CD1c-positive myeloid dendritic cell (primary cell): ENCODE data around the gene GLP1R.
A peak's percentile ranks its signal among the peaks of the same experiment; 100 is the strongest.

Experiments used
- DNase-seq: peaks from one replicate; pipeline ENCODE4 v3.0.0-alpha.2; 2016; ENCODE audit errors: extremely low spot score

Gene GLP1R

DNA sequence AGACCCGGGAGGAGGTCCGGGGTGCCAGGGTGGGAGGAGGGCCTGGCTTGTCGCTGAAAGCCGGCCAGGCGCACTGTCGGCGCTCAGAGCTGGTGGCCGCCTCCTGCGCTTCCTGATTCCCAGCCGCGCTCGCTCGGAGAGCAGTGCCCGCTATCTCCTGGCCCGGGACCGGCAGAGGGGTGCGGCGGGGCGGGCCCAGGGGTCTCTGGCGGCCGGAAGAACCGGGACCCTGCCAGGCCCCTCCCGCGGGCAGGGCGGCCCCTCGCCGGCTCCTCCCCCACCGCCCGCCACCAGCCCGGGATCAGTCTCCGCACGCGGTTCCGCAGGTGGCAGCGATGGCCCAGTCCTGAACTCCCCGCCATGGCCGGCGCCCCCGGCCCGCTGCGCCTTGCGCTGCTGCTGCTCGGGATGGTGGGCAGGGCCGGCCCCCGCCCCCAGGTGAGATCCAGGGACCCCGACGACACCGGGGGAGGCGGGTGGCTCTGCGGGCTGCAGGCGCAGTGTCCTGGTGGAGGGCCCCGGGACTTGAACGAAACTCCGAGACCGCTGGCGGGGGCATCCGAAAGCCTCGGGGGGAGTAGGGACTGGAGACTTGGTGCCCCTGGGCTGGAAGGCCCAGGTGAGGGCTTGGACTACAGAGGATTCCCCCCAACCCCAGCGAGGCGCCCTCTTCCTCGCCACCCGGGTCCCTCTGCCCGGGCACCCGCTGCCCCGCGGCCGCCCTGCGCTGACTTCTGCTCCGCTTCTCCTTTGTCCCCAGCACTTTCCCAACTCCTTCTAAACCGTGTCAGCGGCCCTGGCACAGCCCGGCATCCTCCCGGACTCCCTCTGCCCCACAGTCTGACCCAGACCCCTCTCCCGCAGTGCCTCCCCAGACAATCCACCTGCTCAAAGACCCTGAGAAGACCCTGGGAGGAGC lies at the start of gene GLP1R:
GLP1R (plus strand) TSS at position 301 of the 919 bp plus-strand sequence; CDS start at position 361, 60 bp downstream.
- DNase-seq = no peak

- no peak for DNase-seq
These were observed 45.5 kb upstream of the GLP1R start for GRCh38 chr6:39003072-39003471.

DNA sequence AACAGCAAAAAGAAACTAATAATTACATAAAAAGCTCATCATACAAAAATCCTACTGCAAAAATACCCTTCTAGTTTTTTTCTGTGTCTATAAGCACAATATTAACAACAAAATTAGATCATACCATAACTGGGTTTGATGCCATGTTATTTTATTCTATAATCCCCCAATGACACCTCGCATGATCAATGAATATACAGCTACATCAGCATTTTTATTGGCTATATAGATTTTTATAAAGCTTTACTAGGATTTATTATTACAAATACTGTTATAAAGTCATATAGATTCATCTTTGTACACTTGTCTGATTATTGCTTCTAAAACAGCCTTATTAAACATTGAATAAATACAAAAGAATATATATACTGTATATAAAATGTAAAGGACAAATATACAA lies 45.1 kb upstream of the GLP1R start:
- no peak for DNase-seq

GRCh38 chr6:39004801-39005200 lies 43.8 kb upstream of the GLP1R start:
- DNase-seq = no peak

DNA sequence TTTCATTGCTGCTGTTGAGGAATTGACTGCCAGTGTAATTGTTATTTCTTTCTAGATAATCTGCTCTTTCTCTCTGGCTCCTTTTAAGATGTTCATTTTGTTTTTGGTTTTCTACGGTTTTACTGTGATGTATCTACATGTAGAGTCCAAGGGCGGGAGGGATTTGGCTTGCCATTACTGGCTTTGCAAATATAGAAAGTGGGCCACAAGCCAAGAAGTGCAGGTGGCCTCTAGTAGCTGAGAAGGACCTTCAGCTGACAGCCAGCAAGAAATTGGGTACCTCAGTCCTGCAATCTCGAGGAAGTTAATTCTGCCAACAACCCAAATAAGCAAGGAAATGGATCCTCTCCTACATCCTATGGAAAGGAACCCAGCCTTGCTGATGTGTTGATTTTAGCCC lies 42.8 kb upstream of the GLP1R start:
- DNase-seq = no peak

DNA sequence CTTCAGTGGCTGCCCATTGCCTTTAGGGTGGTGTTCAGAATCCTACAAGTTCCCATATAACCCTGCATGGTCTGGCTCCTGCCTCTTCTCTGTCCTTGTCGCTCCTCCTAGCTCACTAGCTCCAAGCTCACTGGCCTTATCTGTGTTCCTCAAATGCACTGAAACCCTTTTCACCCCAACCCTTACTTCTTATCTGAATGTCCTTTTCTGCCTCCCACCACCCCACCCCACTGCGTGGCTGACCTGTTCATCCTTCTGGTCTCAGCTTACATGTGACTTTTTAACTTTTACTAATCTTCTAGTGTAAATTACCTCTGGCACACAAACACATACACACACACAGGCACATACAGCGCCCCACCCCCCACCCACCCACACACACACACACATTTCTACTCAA lies 41.0 kb upstream of the GLP1R start:
- no peak for DNase-seq

- no peak for DNase-seq
These were observed 39.8 kb upstream of the GLP1R start for GRCh38 chr6:39008737-39009136.

DNA sequence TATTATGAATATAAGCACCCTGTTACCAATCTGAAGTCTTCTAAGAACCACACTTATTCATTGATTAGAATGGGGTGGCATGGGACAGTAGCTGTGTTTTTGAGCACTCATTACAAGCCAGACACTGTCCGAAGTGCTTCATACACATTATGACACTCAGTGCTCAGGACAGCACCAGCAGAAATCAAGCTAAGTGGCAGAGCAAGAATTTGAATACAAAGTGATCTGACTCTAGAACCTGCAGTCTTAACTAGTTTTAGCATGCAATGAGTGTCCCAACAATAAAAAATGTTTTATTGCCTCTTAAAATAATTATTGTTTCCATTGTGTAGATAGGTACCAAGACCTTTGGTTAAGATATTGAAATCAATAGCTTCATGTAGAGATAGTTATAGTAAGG lies 39.1 kb upstream of the GLP1R start:
- DNase-seq = no peak

DNA sequence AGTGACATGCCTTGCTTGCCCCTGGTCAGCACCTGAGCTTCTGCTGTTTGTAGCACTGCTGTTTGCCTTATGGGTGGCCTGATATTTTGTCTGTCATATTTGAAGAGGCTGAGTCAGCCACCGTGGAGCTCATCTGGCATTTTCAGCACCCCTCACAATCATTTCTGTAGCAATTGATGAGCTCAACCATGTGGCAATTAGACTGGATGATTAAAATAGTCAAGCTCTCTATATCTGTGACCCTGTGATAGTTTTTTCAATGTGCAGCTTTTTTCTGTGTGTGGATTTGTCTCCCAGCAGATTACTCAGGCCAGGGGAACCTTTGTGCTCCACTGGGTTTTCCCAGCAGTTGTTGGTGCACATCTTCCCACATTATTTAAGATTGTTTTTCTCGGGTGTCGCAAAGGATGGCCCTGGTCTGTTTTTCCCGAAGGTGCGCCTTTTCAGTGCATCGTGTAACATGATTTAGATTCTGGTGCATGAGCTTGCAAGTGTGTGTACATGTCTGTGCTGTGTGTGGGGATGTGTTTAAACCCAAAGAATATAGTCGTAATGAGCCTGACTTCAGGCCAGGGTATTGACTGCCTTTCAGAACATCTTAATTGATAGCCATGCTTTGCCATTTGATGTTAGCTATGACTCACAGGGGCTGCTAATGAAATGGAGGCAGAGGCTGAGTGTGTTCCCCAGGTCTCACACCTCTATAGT lies 31.6 kb upstream of the GLP1R start:
- DNase-seq = no peak

- DNase-seq = no peak
These were observed 31.1 kb upstream of the GLP1R start for GRCh38 chr6:39017547-39017880.

DNA sequence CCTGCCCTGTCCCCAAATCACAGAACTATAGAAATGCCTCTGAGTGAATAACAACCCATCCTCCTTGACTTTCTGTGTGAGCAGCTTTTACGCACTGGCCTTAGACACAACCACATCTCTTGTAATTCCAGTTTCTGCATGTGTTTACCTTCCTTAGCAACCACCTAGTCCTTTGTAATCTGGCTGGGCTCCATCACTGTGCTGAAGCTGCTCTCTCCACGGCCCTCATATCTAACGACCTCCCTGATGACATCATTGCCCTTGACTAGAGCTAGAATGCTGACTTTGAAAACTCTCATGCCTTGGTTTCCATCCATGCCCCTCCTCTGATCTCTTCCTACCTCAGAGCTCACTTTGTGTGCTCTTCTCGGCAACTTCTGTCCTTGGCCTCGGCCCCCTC lies 30.5 kb upstream of the GLP1R start:
- DNase-seq = no peak

DNA sequence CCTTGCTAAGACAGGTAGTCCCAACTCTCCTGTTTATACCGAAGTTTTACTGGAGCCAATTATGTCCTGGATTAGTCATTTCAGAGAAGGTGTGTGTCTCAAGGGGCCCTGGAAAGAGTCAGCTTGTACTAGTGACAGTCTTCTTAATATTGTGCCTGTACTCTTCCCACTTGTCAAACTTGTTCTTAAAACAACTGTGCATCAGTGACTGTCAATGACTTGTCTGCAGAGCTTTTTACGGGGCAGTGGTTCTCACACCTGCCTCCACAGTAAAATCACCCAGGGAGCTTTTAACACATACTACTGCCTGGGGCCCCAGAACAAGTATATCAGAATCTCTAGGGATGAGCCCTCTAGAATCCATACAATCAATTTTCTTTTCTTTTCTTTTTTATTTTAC lies 28.4 kb upstream of the GLP1R start:
- no peak for DNase-seq

- DNase-seq = no peak
These were observed 27.5 kb upstream of the GLP1R start for GRCh38 chr6:39021041-39021440.

GRCh38 chr6:39021779-39022178 lies 26.8 kb upstream of the GLP1R start:
- no peak for DNase-seq

- no peak for DNase-seq
These were observed 22.4 kb upstream of the GLP1R start for GRCh38 chr6:39026175-39026574.

GRCh38 chr6:39029156-39030011 lies 19.2 kb upstream of the GLP1R start:
- peak; percentile 7 for DNase-seq

- no peak for DNase-seq
These were observed 12.9 kb upstream of the GLP1R start for GRCh38 chr6:39035681-39036080.

DNA sequence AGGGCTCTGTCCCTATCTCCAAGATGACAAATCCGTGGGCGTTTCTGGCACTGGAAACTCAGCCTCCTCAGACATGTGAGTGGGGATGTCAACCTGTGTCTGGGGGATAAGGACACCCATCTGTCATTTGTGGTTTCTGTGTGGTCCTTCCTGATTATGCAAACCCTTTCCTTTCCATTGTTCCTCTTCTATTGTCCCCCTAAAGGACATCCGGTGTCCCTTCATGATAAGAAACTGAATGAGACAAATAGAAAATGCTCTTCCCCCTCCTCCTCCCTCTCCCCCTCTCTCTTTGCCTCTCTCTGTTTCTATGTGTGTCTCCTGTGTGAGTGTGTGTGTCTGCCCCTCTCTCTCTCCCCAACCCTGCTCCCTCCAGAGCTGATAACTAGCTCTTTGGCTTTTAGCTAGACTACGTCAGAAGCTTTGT lies 11.5 kb upstream of the GLP1R start:
- no peak for DNase-seq

DNA sequence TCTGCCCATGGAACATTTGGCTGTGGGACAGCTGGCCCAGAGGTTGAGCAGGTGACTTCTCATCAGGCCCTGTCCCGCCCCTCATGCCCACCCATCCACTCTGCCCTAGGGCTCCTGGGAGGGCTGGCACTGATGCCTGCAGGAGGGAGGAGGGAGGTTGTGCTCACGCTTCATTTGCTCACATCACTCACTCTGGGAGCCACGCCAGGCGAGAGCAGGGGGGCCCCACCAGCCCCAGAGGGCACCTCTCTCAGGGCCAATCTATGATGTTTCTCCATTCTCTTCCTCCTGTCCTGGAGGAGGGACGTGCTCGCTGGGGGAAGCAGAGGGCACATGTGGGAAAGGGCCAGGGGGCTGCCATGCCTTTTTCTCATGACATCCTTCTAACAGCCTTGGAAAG lies 10.9 kb upstream of the GLP1R start:
- DNase-seq = no peak

- no peak for DNase-seq
These were observed 8.4 kb upstream of the GLP1R start for GRCh38 chr6:39040080-39040673.

- no peak for DNase-seq
These were observed 7.5 kb upstream of the GLP1R start for GRCh38 chr6:39041072-39041471.

- DNase-seq = no peak
These were observed 4.8 kb upstream of the GLP1R start for GRCh38 chr6:39043776-39044175.
